PC-3 (cell line): ENCODE measurements around the gene IGFLR1. TPM values are rescaled to one million over a fixed set of nuclear protein-coding genes. Genes with fewer than 3 reads are reported as not detected.

Experiments
- ATAC-seq: fragments of 200-7000 bp; cut with Tn5 transposase; 2 replicates; pipeline ENCODE4 v1.9.1; 2020; ENCODE audit warnings: mild to moderate bottlenecking, moderate library complexity
- BruUV-seq: library from RNA; stranded (reverse); fragments of 400-500 nt; replicated peaks from 2 replicates; lab custom pipeline; 2021; lab: Mats Ljungman, UMichigan
- CTCF ChIA-PET: fragments of 300-600 bp; sonication (Branson Sonifier 250); formaldehyde crosslinking; loops from one replicate; lab custom pipeline; 2022; ENCODE audit warnings: antibody characterized with exemption; lab: Charles Lee
- POLR2A ChIA-PET: fragments of 300-600 bp; sonication (Branson Sonifier 250); formaldehyde crosslinking; loops from one replicate; lab custom pipeline; 2022; ENCODE audit warnings: antibody characterized with exemption; ENCODE audit not compliant: unreplicated experiment; lab: Charles Lee
- DNase-seq: peaks from one replicate; pipeline ENCODE4 v3.0.0-alpha.2; 2015
- H2AFZ ChIP-seq: fragments of 300-600 bp; sonication (generic); 2 replicates; pipeline ENCODE4 v1.6.0; 2016; ENCODE audit warnings: antibody characterized with exemption, low read length
- H3F3A ChIP-seq: fragments of 300-600 bp; sonication (generic); one replicate; pipeline ENCODE4 v1.6.0; 2017; ENCODE audit warnings: antibody characterized with exemption, low read length, control low read depth, mild to moderate bottlenecking; ENCODE audit not compliant: unreplicated experiment
- H3K27ac ChIP-seq: fragments of 300-600 bp; sonication (generic); 2 replicates; pipeline ENCODE4 v1.5.1; 2016; ENCODE audit warnings: mild to moderate bottlenecking, low read length
- H3K27me3 ChIP-seq: fragments of 300-600 bp; sonication (generic); 2 replicates; pipeline ENCODE4 v1.6.1; 2016; ENCODE audit warnings: low read length, mixed read lengths
- H3K36me3 ChIP-seq: fragments of 300-600 bp; sonication (generic); 2 replicates; pipeline ENCODE4 v1.6.1; 2016; ENCODE audit warnings: low read depth, mixed run types, low read length, mixed read lengths
- H3K4me1 ChIP-seq: fragments of 300-600 bp; sonication (generic); 2 replicates; pipeline ENCODE4 v1.5.1; 2016; ENCODE audit warnings: low read length; ENCODE audit not compliant: insufficient read depth
- H3K4me2 ChIP-seq: fragments of 300-600 bp; sonication (generic); 2 replicates; pipeline ENCODE4 v1.6.0; 2016; ENCODE audit warnings: low read length
- H3K4me3 ChIP-seq: fragments of 300-600 bp; sonication (generic); 2 replicates; pipeline ENCODE4 v1.5.1; 2016; ENCODE audit warnings: mild to moderate bottlenecking, low read length, mixed read lengths
- H3K79me2 ChIP-seq: fragments of 300-600 bp; sonication (generic); 2 replicates; pipeline ENCODE4 v1.6.1; 2017; ENCODE audit warnings: low read length, mixed read lengths
- H3K9ac ChIP-seq: fragments of 300-600 bp; sonication (generic); 2 replicates; pipeline ENCODE4 v1.6.0; 2016; ENCODE audit warnings: mild to moderate bottlenecking, low read length
- H3K9me2 ChIP-seq: fragments of 300-600 bp; sonication (generic); replicated peaks from 2 replicates; pipeline ENCODE4 v1.6.1; 2016; ENCODE audit warnings: mixed run types, low read length, mixed read lengths
- H3K9me3 ChIP-seq: fragments of 300-600 bp; sonication (generic); 2 replicates; pipeline ENCODE4 v1.6.1; 2016; ENCODE audit warnings: low read length, mixed read lengths
- H4K20me1 ChIP-seq: fragments of 300-600 bp; sonication (generic); 2 replicates; pipeline ENCODE4 v1.6.1; 2016; ENCODE audit warnings: low read length, mixed read lengths
- CTCF ChIP-seq: fragments of 300-600 bp; sonication (generic); conservative IDR thresholded peaks from 2 replicates; pipeline ENCODE4 v1.5.1; 2017; ENCODE audit warnings: antibody characterized with exemption, low read depth, mild to moderate bottlenecking, low read length
- EZH2 ChIP-seq: fragments of 300-600 bp; sonication (generic); IDR thresholded peaks from one replicate; pipeline ENCODE4 v1.6.1; 2017; ENCODE audit warnings: antibody characterized with exemption, mild to moderate bottlenecking, low read length; ENCODE audit not compliant: unreplicated experiment
- EZH2phosphoT487 ChIP-seq: fragments of 300-600 bp; sonication (generic); IDR thresholded peaks from 2 replicates; pipeline ENCODE4 v1.6.1; 2018; ENCODE audit warnings: mild to moderate bottlenecking, antibody characterized with exemption, low read length, borderline replicate concordance
- intact Hi-C: fragments of 100-400 bp; cut with micrococcal nuclease; formaldehyde crosslinking; loops from 2 replicates; pipeline ENCODE4 v1.9.0; 2023
- total RNA-seq: library from RNA; depleted of rRNA; stranded (reverse); fragments of >200 nt; gene quantifications from 2 replicates; pipeline ENCODE4 v1.2.3, GENCODE V29; 2014

IGFLR1 gene
- total RNA-seq, 1 experiment from 2014 or later: 9.3 TPM

- ATAC-seq: no peak
- Histone ChIP-seq H3K36me3 (no peaks in the 10 kb centered on the region; the same call in 1 of the 2 replicates), H2AFZ (no peak overlapping the region), H3K4me1 (no peaks in the 10 kb centered on the region), H3K4me2 (no peak overlapping the region), H3K27ac (no peak overlapping the region), H3K9me2 (no peaks in the 10 kb centered on the region), H4K20me1 (no peaks in the 10 kb centered on the region), H3F3A (no peaks in the 10 kb centered on the region), H3K9me3 (no peaks in the 10 kb centered on the region), H3K27me3 (no peaks in the 10 kb centered on the region), H3K4me3 (no peak overlapping the region), H3K9ac (no peak overlapping the region), H3K79me2 (no peaks in the 10 kb centered on the region)
- POLR2A ChIA-PET: no interaction called here
- intact Hi-C loops: no loop called here
- BruUV-seq: TSS peak; percentile 10
- TF ChIP-seq EZH2phosphoT487 (no peak), CTCF (no peak), EZH2 (no peak)
- CTCF ChIA-PET: no interaction called here
- DNase-seq: no peak
Measured at GRCh38 chr19:35732540-35733179, 9.6 kb downstream of the IGFLR1 start.

DNA sequence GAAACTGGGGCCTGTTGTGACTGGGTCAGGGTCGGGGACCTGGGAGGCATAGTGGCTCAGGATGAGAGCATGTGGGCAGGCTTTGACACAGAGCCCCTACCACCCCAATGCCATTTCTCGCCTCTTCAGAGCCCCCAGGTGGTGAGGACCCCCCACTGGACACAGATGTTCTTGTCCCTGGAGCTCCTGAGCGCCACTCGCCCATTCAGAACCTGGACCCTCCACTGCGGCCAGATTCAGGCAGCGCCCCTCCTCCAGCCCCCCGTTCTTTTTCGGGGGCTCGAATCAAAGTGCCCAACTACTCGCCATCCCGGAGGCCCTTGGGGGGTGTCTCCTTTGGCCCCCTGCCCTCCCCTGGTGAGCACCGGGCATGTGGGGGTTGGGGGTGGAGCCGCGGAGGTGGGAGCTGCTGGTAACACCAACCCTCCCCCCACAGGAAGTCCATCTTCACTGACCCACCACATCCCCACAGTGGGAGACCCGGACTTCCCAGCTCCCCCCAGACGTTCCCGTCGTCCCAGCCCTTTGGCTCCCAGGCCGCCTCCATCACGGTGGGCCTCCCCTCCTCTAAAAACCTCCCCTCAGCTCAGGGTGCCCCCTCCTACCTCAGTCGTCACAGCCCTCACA is 10.4 kb downstream of the IGFLR1 start:
- intact Hi-C loops: no loop called here
- POLR2A ChIA-PET: no interaction called here
- BruUV-seq: no TSS peak

More for the DNA sequence above, 10.4 kb downstream of the IGFLR1 start:
- H3K4me3 ChIP-seq: no peak overlapping the region
- DNase-seq (no peak), ATAC-seq (no peak)
- no peak overlapping the region for H3K9ac ChIP-seq
- no peaks in the 10 kb centered on the region for H3K79me2 ChIP-seq
- no peaks in the 10 kb centered on the region for H3K9me2 ChIP-seq
- no peaks in the 10 kb centered on the region for H3F3A ChIP-seq
- no peak overlapping the region for H2AFZ ChIP-seq
- no peak overlapping the region for H3K27ac ChIP-seq
- H3K4me1 ChIP-seq: no peaks in the 10 kb centered on the region
- H3K9me3 ChIP-seq: no peaks in the 10 kb centered on the region
- no peaks in the 10 kb centered on the region; the same call in 1 of the 2 replicates for H3K36me3 ChIP-seq
- CTCF ChIA-PET: no interaction called here
- no peaks in the 10 kb centered on the region for H4K20me1 ChIP-seq
- no peaks in the 10 kb centered on the region for H3K27me3 ChIP-seq
- TF ChIP-seq EZH2 (no peak), EZH2phosphoT487 (no peak), CTCF (no peak)
- no peak overlapping the region for H3K4me2 ChIP-seq
